ENCODE results near the gene FAM13A. TPM values are rescaled to one million over a fixed set of nuclear protein-coding genes. Genes with fewer than 3 reads are reported as not detected.
"Not testable (repeated sequence)": the region's sequence is repeated elsewhere in the genome, so short reads cannot be mapped to it uniquely, and the experiment has no call there.

Gene FAM13A
- total RNA-seq, 1 donor from 2014 or later: 68.5 TPM

DNA sequence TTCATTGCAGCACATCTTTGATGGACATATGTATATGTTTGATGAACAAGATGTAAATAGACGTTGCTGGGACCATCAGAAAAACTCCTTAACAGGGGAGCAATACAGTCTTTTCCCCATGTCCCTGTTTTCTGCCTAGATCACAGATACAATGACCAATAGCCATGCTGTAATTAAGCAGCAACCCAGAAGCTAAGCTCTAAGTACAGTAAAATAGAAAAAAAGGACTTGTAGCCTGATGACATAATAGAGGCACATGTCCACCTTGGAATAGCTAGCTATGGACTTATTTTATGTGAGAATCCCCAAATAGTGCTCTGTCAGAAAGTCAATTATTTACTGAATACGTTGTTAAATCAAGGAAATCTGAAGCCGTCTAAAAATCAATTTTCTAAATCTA lies 14.9 kb downstream of the FAM13A start:
- no peak for DNase-seq

- DNase-seq: no peak
Measured at GRCh38 chr4:89039730-89040338, 17.2 kb downstream of the FAM13A start.

- no peak for DNase-seq
Measured at GRCh38 chr4:89036535-89036934, 20.4 kb downstream of the FAM13A start.

- DNase-seq: no peak
Measured at GRCh38 chr4:89031272-89031671, 25.7 kb downstream of the FAM13A start.

- DNase-seq: no peak
Measured at GRCh38 chr4:89029591-89029990, 27.4 kb downstream of the FAM13A start.

DNA sequence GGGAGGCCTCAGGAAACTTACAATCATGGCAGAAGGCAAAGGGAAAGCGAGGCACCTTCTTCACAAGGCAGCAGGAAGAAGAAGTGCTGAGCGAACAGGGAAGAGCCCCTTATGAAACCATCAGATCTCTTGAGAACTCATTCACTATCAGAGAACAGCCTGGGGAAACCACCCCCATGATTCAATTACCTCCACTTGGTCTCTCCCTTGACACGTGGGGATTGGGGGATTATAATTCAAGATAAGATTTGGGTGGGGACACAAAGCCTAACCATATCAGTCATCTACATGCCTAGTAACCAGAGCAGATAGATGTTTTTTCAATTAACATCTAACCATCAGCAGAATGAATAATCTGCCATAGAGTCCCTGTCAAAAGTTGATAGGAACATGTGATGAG lies 30.4 kb downstream of the FAM13A start:
- no peak for DNase-seq

GRCh38 chr4:89024051-89024675 lies 32.8 kb downstream of the FAM13A start:
- peak; percentile 90 for DNase-seq

GRCh38 chr4:89023140-89023539 lies 33.8 kb downstream of the FAM13A start:
- no peak for DNase-seq

GRCh38 chr4:89022426-89023128 lies 34.4 kb downstream of the FAM13A start:
- peak; percentile 70 for DNase-seq

GRCh38 chr4:89021684-89022083 lies 35.3 kb downstream of the FAM13A start:
- no peak for DNase-seq

DNA sequence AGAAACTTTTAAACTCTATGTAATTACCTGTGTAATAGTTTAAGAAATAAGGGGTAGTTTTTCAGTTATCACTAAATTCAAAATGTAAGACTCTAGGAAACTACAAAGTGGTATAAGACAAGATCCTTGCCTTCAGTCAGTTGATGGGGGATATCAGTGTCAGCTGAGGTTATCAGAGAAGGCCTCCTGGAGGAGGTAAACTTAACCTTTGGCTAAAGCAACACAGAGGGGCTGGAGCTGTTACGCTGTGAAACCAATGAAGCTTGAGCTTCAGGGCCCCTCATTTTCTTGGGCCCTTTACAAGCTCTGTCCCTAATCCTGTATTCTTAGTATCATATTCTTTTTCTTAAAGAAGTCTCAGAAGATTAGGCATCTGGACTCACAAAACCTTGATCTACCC lies 35.9 kb downstream of the FAM13A start:
- DNase-seq: no peak

DNA sequence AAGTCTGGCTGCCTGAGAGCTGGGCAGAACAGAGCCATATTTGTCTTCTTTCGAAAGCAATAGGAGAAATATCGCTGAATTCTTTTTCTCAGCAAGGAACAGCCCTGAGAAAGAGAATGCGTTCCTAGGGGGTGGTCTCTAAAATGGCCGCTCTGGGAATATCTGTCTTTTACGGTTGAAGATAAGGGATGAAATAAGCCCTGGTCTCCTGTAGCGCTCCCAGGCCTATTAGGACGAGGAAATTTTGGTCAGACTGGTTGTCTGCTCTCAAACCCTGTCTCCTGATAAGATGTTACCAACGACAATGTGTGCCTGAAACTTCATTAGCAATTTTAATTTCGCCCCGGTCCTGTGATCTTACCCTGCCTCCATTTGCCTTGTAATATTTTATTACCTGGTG lies 42.1 kb downstream of the FAM13A start:
- not testable (repeated sequence) for DNase-seq

DNA sequence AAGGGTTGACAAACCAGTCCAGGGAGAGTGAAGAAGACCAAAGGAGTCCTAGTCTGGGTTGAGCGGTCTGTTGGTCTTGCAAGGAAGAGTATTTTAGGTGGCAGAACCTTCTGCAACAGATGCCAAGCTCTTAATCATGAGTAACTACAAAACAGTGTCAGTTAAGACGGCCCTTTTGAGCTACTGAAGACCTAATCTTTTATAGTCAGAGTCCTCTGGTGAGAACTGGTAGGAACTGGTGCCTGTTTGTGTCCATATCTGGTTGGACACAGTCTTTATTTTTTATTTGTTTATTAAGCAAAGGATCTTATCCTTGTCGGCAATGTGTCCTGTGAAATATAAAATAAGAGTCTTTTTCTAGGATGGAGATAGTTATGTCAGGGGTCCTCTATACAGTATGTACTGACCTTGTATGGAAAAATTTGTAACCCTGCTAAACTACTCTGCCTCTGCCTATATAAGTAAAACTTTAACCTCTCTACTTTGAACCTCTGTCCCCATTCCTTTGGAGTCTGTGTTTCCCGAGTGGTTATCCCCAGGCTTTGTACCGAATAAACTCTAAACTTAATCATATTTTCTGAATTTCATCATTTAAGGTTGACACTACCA lies 47.1 kb downstream of the FAM13A start:
- DNase-seq: no peak

DNA sequence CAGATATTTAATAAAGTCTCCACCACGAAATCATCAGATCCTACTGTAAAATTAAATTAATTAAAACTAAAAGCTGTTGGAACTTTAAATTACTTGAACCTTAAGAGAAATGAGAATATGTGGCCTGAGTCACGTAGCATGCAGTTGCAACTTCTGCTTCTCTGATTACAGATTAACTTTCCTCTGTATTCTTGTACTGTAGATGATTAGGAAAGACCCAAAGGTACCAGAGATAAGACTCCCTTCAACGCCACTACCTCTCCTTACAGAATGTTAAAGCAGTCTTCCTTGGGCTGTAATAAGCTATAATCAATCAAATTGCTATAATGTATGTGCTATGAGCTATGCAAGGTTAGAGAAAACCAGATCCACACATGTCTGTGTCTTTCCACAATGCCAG lies 47.9 kb downstream of the FAM13A start:
- DNase-seq: no peak

DNA sequence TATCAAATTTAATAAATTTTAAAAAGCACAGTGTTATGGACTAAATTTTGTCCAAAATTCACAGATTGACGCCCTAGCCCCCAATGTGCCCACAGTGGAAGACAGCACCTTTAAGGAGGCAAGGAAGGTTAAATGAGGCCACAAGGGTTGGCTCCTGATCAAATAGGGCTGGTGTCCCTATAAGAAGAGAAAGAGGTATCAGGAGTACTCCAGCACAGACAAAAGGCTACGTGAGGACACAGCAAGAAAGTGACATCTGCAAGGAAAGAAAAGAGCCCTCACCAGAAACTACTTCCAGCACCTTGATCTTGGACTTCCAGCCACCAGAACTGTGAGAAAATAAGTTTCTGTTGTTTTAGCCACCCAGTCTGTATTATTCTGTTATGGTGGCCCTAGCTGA lies 48.8 kb downstream of the FAM13A start:
- DNase-seq: no peak

DNA sequence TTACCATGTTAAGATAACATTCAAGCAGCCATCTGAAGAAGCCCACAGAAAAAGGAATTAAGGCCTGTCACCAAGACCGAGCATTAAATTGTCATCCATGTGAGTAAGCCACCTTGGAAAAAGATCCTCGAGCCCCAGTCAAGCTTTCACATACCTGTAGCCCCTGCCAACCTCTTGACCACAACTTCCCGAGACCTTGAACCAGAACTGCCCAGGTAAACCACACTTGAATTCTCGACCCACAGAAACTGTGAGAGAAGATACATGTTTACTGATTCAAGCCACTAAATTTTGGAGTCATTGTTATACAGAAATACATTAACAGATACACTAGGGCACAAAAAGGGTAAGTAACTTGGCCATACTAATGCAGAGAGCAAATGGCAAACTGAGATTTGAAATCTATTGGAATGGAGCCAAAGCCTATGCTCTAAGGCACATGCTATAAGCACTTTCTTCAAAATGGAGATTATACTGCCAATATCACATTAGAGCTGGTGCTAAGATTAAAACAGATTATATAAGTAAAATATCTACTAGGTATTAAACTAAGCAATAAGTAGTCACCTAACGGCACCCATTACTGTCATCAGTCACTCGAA lies 49.5 kb downstream of the FAM13A start:
- no peak for DNase-seq

- DNase-seq: no peak
Measured at GRCh38 chr4:89006307-89006706, 50.7 kb downstream of the FAM13A start.

DNA sequence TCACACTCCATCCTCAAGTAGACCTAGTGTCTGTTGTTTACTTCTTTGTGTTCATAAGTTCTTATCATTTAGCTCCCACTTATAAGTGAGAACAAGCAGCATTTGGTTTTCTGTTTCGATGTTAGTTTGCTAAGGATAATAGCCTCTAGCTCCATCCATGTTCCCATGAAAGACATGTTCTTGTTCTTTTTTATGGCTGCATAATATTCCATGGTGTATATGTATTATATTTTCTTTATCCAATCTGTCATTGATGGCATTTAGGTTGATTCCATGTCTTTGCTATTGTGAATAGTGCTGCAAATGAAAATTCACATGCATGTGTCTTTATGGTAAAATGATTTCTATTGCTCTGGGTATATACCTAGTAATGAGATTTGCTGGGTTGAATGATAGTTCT lies 51.9 kb downstream of the FAM13A start:
- DNase-seq: not testable (repeated sequence)

- DNase-seq: peak; percentile 37
Measured at GRCh38 chr4:89001647-89002445, 55.1 kb downstream of the FAM13A start.

GRCh38 chr4:89000844-89001360 lies 56.1 kb downstream of the FAM13A start:
- DNase-seq: peak; percentile 49

- no peak for DNase-seq
Measured at GRCh38 chr4:89000382-89000781, 56.6 kb downstream of the FAM13A start.
